ENCODE results near the gene CC2D1A.

GRCh38 chr19:13880059-13881043, 25.6 kb upstream of the CC2D1A start:
- TF ChIP-seq POLR2AphosphoS5 (IDR thresholded peaks at IDR 0.05) (peak; percentile 82 to 94 (median 90)), CTCF (IDR thresholded peaks at IDR 0.05) (peak; percentile 98 to 100 (median 100)), POLR2A (IDR thresholded peaks at IDR 0.05) (no peak)
